Activated CD4-positive, alpha-beta T cell treated with anti-CD3 and anti-CD28 coated beads, Interleukin-2, amount 10 ng/mL, durations not matched to agents 7 days and 5 days (primary cell): ENCODE results near the gene PFDN1. TPM values are rescaled to one million over a fixed set of nuclear protein-coding genes. Genes with fewer than 3 reads are reported as not detected.
"Not testable (repeated sequence)": the region's sequence is repeated elsewhere in the genome, so short reads cannot be mapped to it uniquely, and the experiment has no call there.

Experiments
- CTCF ChIA-PET: fragments of 350-600 bp; sonication (Branson Sonifier 250); formaldehyde crosslinking; loops from one replicate; lab custom pipeline; 2021; ENCODE audit warnings: antibody characterized with exemption; lab: Charles Lee
- POLR2A ChIA-PET: fragments of 350-600 bp; sonication (Branson Sonifier 250); formaldehyde crosslinking; loops from one replicate; lab custom pipeline; 2021; ENCODE audit warnings: antibody characterized with exemption; lab: Charles Lee
- DNase-seq: peaks from one replicate; pipeline ENCODE4 v3.0.0-alpha.2; 2020
- H3K27ac Mint-ChIP-seq: one replicate; pipeline ENCODE4 v1.8.0; 2021; ENCODE audit warnings: mild to moderate bottlenecking, moderate library complexity, mixed read lengths
- H3K27me3 Mint-ChIP-seq: one replicate; pipeline ENCODE4 v1.8.0; 2021; ENCODE audit warnings: mixed read lengths
- H3K36me3 Mint-ChIP-seq: one replicate; pipeline ENCODE4 v1.8.0; 2021; ENCODE audit warnings: low read depth, mixed read lengths
- H3K4me1 Mint-ChIP-seq: one replicate; pipeline ENCODE4 v1.8.0; 2021; ENCODE audit warnings: mixed read lengths
- H3K4me3 Mint-ChIP-seq: one replicate; pipeline ENCODE4 v1.8.0; 2021; ENCODE audit warnings: mild to moderate bottlenecking, moderate library complexity, mixed read lengths
- H3K9me3 Mint-ChIP-seq: one replicate; pipeline ENCODE4 v1.8.0; 2021; ENCODE audit warnings: mixed read lengths
- total RNA-seq, 2 experiments: library from RNA; stranded (reverse); gene quantifications; one replicate each; pipeline ENCODE4 v1.2.3, GENCODE V29; 2021

PFDN1 gene
- total RNA-seq, 2 experiments from 2014 or later, result 60.8 to 70.5 TPM

GRCh38 chr5:140214831-140215230 is 88.1 kb downstream of the PFDN1 start:
- H3K27ac Mint-ChIP-seq, result no peak overlapping the region
- no peaks in the 10 kb centered on the region for H3K36me3 Mint-ChIP-seq
- H3K27me3 Mint-ChIP-seq, result peaks cover 2% of the 10 kb centered on the region
- no peak overlapping the region for H3K4me3 Mint-ChIP-seq
- no peaks in the 10 kb centered on the region for H3K9me3 Mint-ChIP-seq
- ChIA-PET CTCF (interaction anchor here (1.0 to 1.1 kb wide), 2 partner anchors 36 to 823 kb away, joined by 3 to 5 read pairs; no protein-coding TSS in a partner anchor), POLR2A (no interaction called here)
- no peak for DNase-seq
- peaks cover 11% of the 10 kb centered on the region for H3K4me1 Mint-ChIP-seq

GRCh38 chr5:140213370-140213983 is 89.4 kb downstream of the PFDN1 start:
- POLR2A ChIA-PET, result no interaction called here
- no peak overlapping the region for H3K27ac Mint-ChIP-seq
- peaks cover 2% of the 10 kb centered on the region for H3K27me3 Mint-ChIP-seq
- H3K4me3 Mint-ChIP-seq, result no peak overlapping the region
- no peaks in the 10 kb centered on the region for H3K9me3 Mint-ChIP-seq
- CTCF ChIA-PET, result interaction anchor here (0.9 kb wide), 1 partner anchor 10 kb away, joined by 3 read pairs; no protein-coding TSS in a partner anchor
- no peak for DNase-seq
- peaks cover 10% of the 10 kb centered on the region for H3K4me1 Mint-ChIP-seq
- no peaks in the 10 kb centered on the region for H3K36me3 Mint-ChIP-seq

GRCh38 chr5:140208065-140208464 is 94.8 kb downstream of the PFDN1 start:
- Mint-ChIP-seq H3K27me3 (no peaks in the 10 kb centered on the region), H3K27ac (no peak overlapping the region), H3K36me3 (no peaks in the 10 kb centered on the region), H3K4me1 (peaks cover 10% of the 10 kb centered on the region), H3K9me3 (peaks cover 2% of the 10 kb centered on the region), H3K4me3 (no peak overlapping the region)
- CTCF ChIA-PET, result interaction anchor here (0.8 kb wide), 1 partner anchor 145 kb away, joined by 3 read pairs; no protein-coding TSS in a partner anchor
- DNase-seq, result no peak
- POLR2A ChIA-PET, result no interaction called here

GRCh38 chr5:140207250-140207964 is 95.5 kb downstream of the PFDN1 start:
- no peak overlapping the region for H3K4me3 Mint-ChIP-seq
- H3K27me3 Mint-ChIP-seq, result no peaks in the 10 kb centered on the region
- peaks cover 2% of the 10 kb centered on the region for H3K9me3 Mint-ChIP-seq
- no peak for DNase-seq
- no peaks in the 10 kb centered on the region for H3K36me3 Mint-ChIP-seq
- H3K27ac Mint-ChIP-seq, result no peak overlapping the region
- ChIA-PET POLR2A (no interaction called here), CTCF (interaction anchor here (0.5 to 2.0 kb wide), 6 partner anchors 12 to 479 kb away, joined by 3 to 5 read pairs (median 4); no protein-coding TSS in a partner anchor)
- peaks cover 10% of the 10 kb centered on the region for H3K4me1 Mint-ChIP-seq

- POLR2A ChIA-PET, result no interaction called here
- CTCF ChIA-PET, result interaction anchor here (1.0 to 2.0 kb wide), 5 partner anchors 10 to 146 kb away, joined by 3 to 5 read pairs (median 5); no protein-coding TSS in a partner anchor
- no peaks in the 10 kb centered on the region for H3K27me3 Mint-ChIP-seq
- H3K9me3 Mint-ChIP-seq, result peaks cover 2% of the 10 kb centered on the region
- no peak for DNase-seq
- H3K4me1 Mint-ChIP-seq, result peaks cover 10% of the 10 kb centered on the region
- H3K36me3 Mint-ChIP-seq, result no peaks in the 10 kb centered on the region
- H3K27ac Mint-ChIP-seq, result no peak overlapping the region
- H3K4me3 Mint-ChIP-seq, result no peak overlapping the region
These were observed 96.9 kb downstream of the PFDN1 start for GRCh38 chr5:140205952-140206351.

DNA sequence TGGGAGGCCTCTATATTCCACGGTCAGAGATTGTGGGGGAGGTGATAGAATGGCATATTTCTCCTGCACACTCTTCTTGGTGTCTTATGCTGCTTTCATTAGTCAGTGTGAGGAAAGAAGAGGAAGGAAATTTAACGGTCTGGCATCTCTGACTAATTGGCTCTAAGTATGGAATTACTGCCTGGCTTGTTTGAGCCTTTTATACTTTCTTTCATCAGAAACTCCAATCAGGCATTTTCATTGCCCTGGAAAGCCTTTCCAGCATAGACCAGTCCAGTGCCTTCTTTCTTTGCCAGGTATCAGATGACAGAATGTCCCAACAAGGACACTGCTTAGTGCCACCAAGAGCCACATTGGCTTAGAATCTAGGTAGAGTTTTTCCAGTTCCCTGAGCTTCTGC is 97.7 kb downstream of the PFDN1 start:
- CTCF ChIA-PET, result interaction anchor here (1.0 to 1.3 kb wide), 2 partner anchors 11 to 12 kb away, joined by 5 read pairs; no protein-coding TSS in a partner anchor

GRCh38 chr5:140202610-140203009 is 100.3 kb downstream of the PFDN1 start:
- H3K27me3 Mint-ChIP-seq, result no peaks in the 10 kb centered on the region
- H3K36me3 Mint-ChIP-seq, result no peaks in the 10 kb centered on the region
- peaks cover 8% of the 10 kb centered on the region for H3K4me1 Mint-ChIP-seq
- ChIA-PET POLR2A (no interaction called here), CTCF (no interaction called here)
- no peaks in the 10 kb centered on the region for H3K9me3 Mint-ChIP-seq
- no peak overlapping the region for H3K4me3 Mint-ChIP-seq
- DNase-seq, result no peak
- H3K27ac Mint-ChIP-seq, result no peak overlapping the region

More for the DNA sequence above, 97.7 kb downstream of the PFDN1 start:
- Mint-ChIP-seq H3K4me3 (no peak overlapping the region), H3K27me3 (no peaks in the 10 kb centered on the region), H3K27ac (no peak overlapping the region), H3K36me3 (no peaks in the 10 kb centered on the region), H3K9me3 (peaks cover 2% of the 10 kb centered on the region), H3K4me1 (peaks cover 10% of the 10 kb centered on the region)
- no peak for DNase-seq
- POLR2A ChIA-PET, result no interaction called here

- H3K27me3 Mint-ChIP-seq, result no peaks in the 10 kb centered on the region
- no peak for DNase-seq
- no peak overlapping the region for H3K27ac Mint-ChIP-seq
- peaks cover 3% of the 10 kb centered on the region for H3K4me1 Mint-ChIP-seq
- no peaks in the 10 kb centered on the region for H3K9me3 Mint-ChIP-seq
- ChIA-PET CTCF (interaction anchor here (0.7 to 1.0 kb wide), 2 partner anchors 24 to 42 kb away, joined by 3 to 6 read pairs; no protein-coding TSS in a partner anchor), POLR2A (no interaction called here)
- H3K36me3 Mint-ChIP-seq, result no peaks in the 10 kb centered on the region
- no peak overlapping the region for H3K4me3 Mint-ChIP-seq
These were observed 100.8 kb downstream of the PFDN1 start for GRCh38 chr5:140202078-140202477.

GRCh38 chr5:140198915-140199314 is 104.0 kb downstream of the PFDN1 start:
- H3K9me3 Mint-ChIP-seq, result not testable (repeated sequence)

DNA sequence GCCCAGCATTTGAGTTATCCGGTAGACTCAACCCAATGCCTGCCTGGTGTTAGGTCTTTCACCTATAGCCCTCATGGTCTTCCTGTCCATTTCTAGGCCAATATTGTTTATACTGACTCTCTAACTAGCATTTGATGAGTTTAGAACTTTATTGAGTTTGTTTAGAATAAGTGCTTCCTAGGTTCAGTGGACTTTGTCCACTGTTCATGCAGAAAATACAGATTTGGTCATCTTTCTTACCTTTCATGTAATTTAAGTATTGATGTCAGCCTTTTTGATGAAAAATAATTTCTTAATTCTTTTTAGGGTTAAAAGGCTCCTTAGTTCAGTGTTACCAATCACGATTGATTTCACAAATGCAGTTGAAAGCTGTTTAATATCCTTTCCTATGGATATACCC is 105.9 kb downstream of the PFDN1 start:
- DNase-seq, result no peak
- ChIA-PET POLR2A (no interaction called here), CTCF (interaction anchor here (0.9 kb wide), 1 partner anchor 9 kb away, joined by 3 read pairs; no protein-coding TSS in a partner anchor)
- H3K9me3 Mint-ChIP-seq, result no peaks in the 10 kb centered on the region
- H3K27ac Mint-ChIP-seq, result no peak overlapping the region
- H3K4me3 Mint-ChIP-seq, result no peak overlapping the region
- H3K36me3 Mint-ChIP-seq, result no peaks in the 10 kb centered on the region
- no peaks in the 10 kb centered on the region for H3K4me1 Mint-ChIP-seq
- H3K27me3 Mint-ChIP-seq, result no peaks in the 10 kb centered on the region

More at GRCh38 chr5:140198915-140199314, 104.0 kb downstream of the PFDN1 start:
- H3K4me1 Mint-ChIP-seq, POLR2A ChIA-PET, H3K36me3 Mint-ChIP-seq, H3K4me3 Mint-ChIP-seq, H3K27me3 Mint-ChIP-seq, DNase-seq, CTCF ChIA-PET, H3K27ac Mint-ChIP-seq: not testable (repeated sequence)

DNA sequence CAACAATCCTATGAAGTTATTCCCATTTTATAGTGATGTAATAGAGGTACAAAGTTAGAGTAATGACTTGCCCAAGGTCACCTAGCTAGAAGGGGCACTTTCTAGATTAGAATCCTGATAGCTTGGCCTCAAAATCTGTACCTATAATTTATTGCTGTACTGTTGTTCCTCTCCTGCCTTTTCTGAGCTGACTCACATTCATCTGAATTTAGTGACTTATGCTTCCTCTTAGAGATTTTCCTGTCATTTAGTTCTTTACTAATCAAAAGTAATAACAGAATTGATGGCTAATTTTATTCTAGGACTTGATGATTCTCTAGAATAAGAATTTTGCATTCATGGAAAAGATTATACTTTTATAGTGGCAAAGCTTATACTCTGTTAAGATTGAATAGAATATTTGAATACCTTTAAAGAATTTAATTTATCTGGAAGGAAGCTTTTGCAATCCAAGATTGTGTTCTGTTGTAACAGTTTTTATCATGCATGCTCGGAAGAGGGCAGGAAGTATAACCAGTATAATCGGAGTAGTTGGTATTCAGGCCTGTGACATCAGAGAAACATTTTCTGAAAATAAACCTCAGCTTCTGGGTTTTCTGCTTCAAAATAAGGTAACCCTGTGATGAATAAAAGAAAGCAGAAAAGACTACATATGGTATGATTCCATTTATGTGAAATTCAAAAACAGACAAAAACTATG is 106.6 kb downstream of the PFDN1 start:
- POLR2A ChIA-PET, result no interaction called here
- Mint-ChIP-seq H3K4me1 (no peaks in the 10 kb centered on the region), H3K27ac (no peak overlapping the region), H3K9me3 (no peaks in the 10 kb centered on the region), H3K27me3 (no peaks in the 10 kb centered on the region), H3K4me3 (no peak overlapping the region), H3K36me3 (no peaks in the 10 kb centered on the region)
- CTCF ChIA-PET, result no interaction called here
- DNase-seq, result no peak
